Right atrium auricular region (tissue), 2 donors: ENCODE data around the gene TNFRSF6B. TPM values are rescaled to one million over a fixed set of nuclear protein-coding genes. Genes with fewer than 3 reads are reported as not detected.
"Not testable (repeated sequence)": the region's sequence is repeated elsewhere in the genome, so short reads cannot be mapped to it uniquely, and the experiment has no call there.

ENCODE experiments used
- DNase-seq: peaks from one replicate; pipeline ENCODE4 v3.0.0-alpha.2; 2019; ENCODE audit warnings: low spot score
- H3K27ac ChIP-seq, 2 donors: fragments of 200-600 bp; sonication (generic); 1 replicate in 1 of 2; 2 replicates in 1 of 2; pipeline ENCODE4 v1.5.1; 2016 to 2019
- H3K27me3 ChIP-seq, 2 donors: fragments of 200-600 bp; sonication (generic); one replicate each; pipeline versions ENCODE4 v1.5.1 to v1.6.0; 2017 to 2019
- H3K36me3 ChIP-seq: fragments of 200-600 bp; sonication (generic); one replicate; pipeline ENCODE4 v1.5.1; 2016
- H3K4me1 ChIP-seq, 2 donors: fragments of 200-600 bp; sonication (generic); one replicate each; pipeline versions ENCODE4 v1.5.1 to v1.6.0; 2017 to 2019
- H3K4me3 ChIP-seq, 2 donors: fragments of 200-600 bp; sonication (generic); 1 replicate in 1 of 2; 2 replicates in 1 of 2; pipeline ENCODE4 v1.5.1; 2017 to 2019; ENCODE audit warnings: mild to moderate bottlenecking in 1 of 2, moderate library complexity in 1 of 2
- H3K9me3 ChIP-seq, 2 donors: fragments of 200-600 bp; sonication (generic); one replicate each; pipeline ENCODE4 v1.5.1; 2019
- total RNA-seq, 2 donors: library from RNA; depleted of rRNA; stranded (reverse); fragments of >200 nt; gene quantifications; one replicate each; pipeline ENCODE4 v1.1.0, GENCODE V29; 2016
- TF ChIP-seq, protein P1 (sequence below), 2 donors: fragments of 200-600 bp; sonication (generic); IDR thresholded peaks; one replicate each; pipeline ENCODE4 v1.5.1; 2019; ENCODE audit warnings: antibody characterized with exemption in 2 of 2

The TNFRSF6B gene
- total RNA-seq, 2 donors from 2014 or later, result 1.2 to 3.8 TPM

DNA sequence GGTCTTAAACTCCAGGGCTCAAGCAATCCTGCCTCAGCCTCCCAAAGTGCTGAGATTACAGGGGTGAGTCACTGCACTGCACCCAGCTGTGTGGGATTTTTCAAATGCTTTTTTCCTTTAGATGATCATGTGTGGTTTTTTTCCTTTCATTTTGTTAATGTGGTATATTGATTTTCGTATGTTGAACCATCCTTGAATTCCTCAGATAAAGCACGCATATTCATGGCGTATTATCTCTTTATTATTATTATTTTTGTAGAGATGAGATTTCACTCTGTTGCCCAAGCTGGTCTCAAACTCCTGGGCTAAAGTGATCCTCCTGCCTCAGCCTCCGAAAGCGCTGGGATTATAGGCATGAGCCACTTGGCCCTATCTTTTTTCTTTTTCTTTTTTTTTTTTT, 18.4 kb downstream of the TNFRSF6B start:
- Histone ChIP-seq H3K4me3 (no peak overlapping the region), H3K27me3 (no peaks in the 10 kb centered on the region), H3K36me3 (peaks cover 46% of the 10 kb centered on the region), H3K27ac (no peak overlapping the region), H3K9me3 (peaks cover 0 to 23% of the 10 kb centered on the region in 2 donors), H3K4me1 (no peaks in the 10 kb centered on the region)
- TF ChIP-seq, protein P1, sequence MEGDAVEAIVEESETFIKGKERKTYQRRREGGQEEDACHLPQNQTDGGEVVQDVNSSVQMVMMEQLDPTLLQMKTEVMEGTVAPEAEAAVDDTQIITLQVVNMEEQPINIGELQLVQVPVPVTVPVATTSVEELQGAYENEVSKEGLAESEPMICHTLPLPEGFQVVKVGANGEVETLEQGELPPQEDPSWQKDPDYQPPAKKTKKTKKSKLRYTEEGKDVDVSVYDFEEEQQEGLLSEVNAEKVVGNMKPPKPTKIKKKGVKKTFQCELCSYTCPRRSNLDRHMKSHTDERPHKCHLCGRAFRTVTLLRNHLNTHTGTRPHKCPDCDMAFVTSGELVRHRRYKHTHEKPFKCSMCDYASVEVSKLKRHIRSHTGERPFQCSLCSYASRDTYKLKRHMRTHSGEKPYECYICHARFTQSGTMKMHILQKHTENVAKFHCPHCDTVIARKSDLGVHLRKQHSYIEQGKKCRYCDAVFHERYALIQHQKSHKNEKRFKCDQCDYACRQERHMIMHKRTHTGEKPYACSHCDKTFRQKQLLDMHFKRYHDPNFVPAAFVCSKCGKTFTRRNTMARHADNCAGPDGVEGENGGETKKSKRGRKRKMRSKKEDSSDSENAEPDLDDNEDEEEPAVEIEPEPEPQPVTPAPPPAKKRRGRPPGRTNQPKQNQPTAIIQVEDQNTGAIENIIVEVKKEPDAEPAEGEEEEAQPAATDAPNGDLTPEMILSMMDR (IDR thresholded peaks at IDR 0.05), result no peak
- no peak for DNase-seq

DNA sequence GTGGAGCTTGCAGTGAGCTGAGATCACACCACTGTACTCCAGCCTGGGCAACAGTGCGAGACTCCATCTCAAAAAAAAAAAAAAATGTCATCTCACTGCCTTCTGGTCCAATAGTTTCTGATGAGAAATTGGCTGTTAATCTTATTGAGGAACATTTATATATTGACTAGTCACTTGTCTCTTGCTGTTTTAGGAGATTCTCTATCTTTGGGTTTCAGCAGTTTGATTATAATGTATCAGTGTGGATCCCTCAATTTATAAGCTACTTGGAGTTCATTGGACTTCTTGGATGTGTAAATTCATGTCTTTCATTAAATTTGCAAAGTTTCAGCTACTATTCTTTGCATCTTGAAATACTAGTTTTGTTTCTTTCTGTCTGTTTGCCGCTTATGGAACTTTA, 22.5 kb downstream of the TNFRSF6B start:
- peaks cover 46% of the 10 kb centered on the region for H3K36me3 ChIP-seq
- no peak overlapping the region for H3K27ac ChIP-seq
- peaks cover 0 to 23% of the 10 kb centered on the region in 2 donors for H3K9me3 ChIP-seq
- H3K4me1 ChIP-seq, result no peaks in the 10 kb centered on the region
- H3K27me3 ChIP-seq, result no peaks in the 10 kb centered on the region
- TF ChIP-seq, protein P1 (IDR thresholded peaks at IDR 0.05), result no peak
- no peak for DNase-seq
- no peak overlapping the region for H3K4me3 ChIP-seq

DNA sequence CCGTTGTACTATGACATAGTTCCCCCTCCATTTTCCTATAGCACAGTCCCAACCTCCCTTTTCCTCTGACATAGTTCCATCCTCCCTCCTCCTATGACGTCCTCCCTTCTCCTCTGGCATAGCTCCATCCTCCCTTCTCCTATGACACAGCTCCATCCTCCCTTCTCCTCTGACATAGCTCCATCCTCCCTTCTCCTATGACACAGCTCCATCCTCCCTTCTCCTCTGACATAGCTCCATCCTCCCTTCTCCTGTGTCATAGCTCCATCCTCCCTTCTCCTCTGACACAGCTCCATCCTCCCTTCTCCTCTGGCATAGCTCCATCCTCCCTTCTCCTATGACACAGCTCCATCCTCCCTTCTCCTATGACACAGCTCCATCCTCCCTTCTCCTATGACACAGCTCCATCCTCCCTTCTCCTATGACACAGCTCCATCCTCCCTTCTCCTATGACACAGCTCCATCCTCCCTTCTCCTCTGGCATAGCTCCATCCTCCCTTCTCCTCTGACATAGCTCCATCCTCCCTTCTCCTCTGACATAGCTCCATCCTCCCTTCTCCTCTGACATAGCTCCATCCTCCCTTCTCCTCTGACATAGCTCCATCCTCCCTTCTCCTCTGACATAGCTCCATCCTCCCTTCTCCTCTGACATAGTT, 26.6 kb downstream of the TNFRSF6B start:
- H3K27ac ChIP-seq, H3K27me3 ChIP-seq, DNase-seq, H3K4me3 ChIP-seq, H3K4me1 ChIP-seq: not testable (repeated sequence)
- Histone ChIP-seq H3K36me3 (peaks cover 27% of the 10 kb centered on the region), H3K9me3 (peaks cover 0 to 25% of the 10 kb centered on the region in 2 donors)

DNA sequence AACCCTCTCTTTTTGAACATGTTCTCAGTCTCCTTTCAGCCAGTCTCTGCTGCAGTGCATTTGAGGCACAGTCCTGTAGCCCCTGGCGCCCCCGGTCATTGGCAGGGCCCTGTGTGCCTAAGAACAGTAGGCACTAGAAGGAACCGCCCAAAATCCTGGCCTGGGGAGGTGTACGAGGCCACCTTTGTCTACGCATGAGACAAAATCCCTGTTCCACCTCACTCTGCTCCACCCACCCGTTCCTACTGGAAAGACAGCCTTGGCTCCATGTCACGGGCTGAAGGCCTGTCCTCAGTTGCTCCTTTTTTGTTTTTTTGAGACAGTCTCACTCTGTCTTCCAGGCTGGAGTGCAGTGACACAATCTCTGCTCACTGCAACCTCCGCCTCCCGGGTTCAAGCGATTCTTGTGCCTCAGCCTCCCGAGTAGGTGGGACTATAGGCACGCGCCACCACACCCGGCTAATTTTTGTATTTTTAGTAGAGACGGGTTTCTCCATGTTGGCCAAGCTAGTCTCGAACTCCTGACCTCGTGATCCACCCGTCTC, 33.8 kb downstream of the TNFRSF6B start:
- H3K4me1 ChIP-seq, H3K27ac ChIP-seq, H3K9me3 ChIP-seq, H3K27me3 ChIP-seq, DNase-seq, H3K4me3 ChIP-seq: not testable (repeated sequence)
- peaks cover 20% of the 10 kb centered on the region for H3K36me3 ChIP-seq

DNA sequence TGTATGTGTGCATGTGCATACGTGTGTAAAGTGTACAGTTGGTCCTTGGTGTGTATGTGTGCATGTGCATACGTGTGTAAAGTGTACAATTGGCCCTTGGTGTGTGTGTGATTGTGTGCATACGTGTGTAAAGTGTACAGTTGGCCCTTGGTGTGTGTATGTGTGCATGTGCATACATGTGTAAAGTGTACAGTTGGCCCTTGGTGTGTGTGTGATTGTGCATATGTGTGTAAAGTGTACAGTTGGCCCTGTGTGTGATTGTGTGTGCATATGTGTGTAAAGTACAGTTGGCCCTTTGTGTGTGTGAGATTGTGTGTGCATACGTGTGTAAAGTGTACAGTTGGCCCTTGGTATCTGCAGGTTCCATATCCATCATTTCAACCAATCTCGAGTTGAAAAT, 35.0 kb downstream of the TNFRSF6B start:
- DNase-seq, result no peak

DNA sequence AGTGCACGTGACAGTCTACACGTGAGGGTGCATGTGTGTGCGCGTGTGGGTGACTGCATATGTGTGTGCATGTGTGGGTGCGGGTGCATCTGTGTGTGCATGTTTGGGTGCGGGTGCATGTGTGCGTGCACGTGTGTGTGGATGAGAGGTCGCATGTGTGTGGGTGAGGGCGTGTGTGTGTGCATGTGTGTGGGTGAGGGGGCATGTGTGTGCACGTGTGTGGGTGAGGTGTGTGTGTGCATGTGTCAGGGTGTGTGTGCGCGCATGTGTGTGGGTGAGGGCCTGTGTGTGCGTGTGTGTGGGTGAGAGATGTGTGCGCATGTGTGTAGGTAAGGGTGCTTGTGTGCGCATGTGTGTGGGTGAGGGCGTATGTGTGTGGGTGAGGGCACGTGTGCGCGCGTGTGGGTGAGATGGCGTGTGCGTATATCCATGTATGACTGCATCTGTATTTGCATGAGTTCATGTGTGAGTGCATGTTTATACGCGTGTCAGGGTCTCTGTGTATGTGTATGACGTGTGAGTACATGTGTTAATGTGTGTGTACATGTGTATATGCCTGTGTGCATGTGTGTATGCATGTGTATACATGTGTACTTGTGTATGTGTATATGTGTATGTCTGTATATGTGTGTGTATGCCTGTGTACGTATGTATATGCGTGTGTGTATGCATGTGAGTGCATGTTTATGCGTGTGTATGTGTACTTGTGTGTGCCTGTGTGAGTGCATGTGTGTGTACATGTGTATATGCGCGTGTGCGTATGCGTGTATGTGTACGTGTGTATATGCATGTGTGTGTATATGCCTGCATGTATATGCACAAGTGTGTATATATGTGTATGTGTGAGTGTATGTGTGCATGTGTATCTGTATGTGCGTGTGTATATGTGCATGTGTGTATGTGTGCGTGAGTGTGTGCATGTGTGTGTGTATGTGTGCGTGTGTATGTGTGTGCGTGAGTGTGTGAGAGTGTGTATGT, 36.0 kb downstream of the TNFRSF6B start:
- H3K36me3 ChIP-seq, result peaks cover 28% of the 10 kb centered on the region
- no peaks in the 10 kb centered on the region for H3K27me3 ChIP-seq
- no peak overlapping the region for H3K27ac ChIP-seq
- no peak overlapping the region for H3K4me3 ChIP-seq
- no peak for DNase-seq
- H3K4me1 ChIP-seq, result peaks cover 0 to 3% of the 10 kb centered on the region in 2 donors
- no peaks in the 10 kb centered on the region for H3K9me3 ChIP-seq
- TF ChIP-seq, protein P1 (IDR thresholded peaks at IDR 0.05), result no peak

More for the DNA sequence above, 35.0 kb downstream of the TNFRSF6B start:
- no peak overlapping the region for H3K4me3 ChIP-seq
- no peaks in the 10 kb centered on the region for H3K4me1 ChIP-seq
- no peaks in the 10 kb centered on the region for H3K9me3 ChIP-seq
- no peak overlapping the region for H3K27ac ChIP-seq
- TF ChIP-seq, protein P1 (IDR thresholded peaks at IDR 0.05), result no peak
- H3K36me3 ChIP-seq, result peaks cover 28% of the 10 kb centered on the region
- H3K27me3 ChIP-seq, result no peaks in the 10 kb centered on the region
